ENCODE measurements around the gene RASSF7. TPM values are rescaled to one million over a fixed set of nuclear protein-coding genes. Genes with fewer than 3 reads are reported as not detected.
A peak's percentile ranks its signal among the peaks of the same experiment; 100 is the strongest.
"Not testable (repeated sequence)": the region's sequence is repeated elsewhere in the genome, so short reads cannot be mapped to it uniquely, and the experiment has no call there.

RASSF7 gene
- total RNA-seq, 2 donors from 2014 or later: 49.4 to 107 TPM

- no peak overlapping the region for H3K4me3 ChIP-seq
- no peaks in the 10 kb centered on the region for H3K9me3 ChIP-seq
- intact Hi-C loops (cut with DNase I): no loop called here
- no peak for DNase-seq (ENCODE audit: low spot score)
- TF ChIP-seq, protein P1, sequence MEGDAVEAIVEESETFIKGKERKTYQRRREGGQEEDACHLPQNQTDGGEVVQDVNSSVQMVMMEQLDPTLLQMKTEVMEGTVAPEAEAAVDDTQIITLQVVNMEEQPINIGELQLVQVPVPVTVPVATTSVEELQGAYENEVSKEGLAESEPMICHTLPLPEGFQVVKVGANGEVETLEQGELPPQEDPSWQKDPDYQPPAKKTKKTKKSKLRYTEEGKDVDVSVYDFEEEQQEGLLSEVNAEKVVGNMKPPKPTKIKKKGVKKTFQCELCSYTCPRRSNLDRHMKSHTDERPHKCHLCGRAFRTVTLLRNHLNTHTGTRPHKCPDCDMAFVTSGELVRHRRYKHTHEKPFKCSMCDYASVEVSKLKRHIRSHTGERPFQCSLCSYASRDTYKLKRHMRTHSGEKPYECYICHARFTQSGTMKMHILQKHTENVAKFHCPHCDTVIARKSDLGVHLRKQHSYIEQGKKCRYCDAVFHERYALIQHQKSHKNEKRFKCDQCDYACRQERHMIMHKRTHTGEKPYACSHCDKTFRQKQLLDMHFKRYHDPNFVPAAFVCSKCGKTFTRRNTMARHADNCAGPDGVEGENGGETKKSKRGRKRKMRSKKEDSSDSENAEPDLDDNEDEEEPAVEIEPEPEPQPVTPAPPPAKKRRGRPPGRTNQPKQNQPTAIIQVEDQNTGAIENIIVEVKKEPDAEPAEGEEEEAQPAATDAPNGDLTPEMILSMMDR (IDR thresholded peaks at IDR 0.05): no peak
- no peak overlapping the region for H3K27ac ChIP-seq
- 62% methylated on average over 8 of the region's 8 CpGs for WGBS
- H3K27me3 ChIP-seq (replicated peaks; ENCODE audit: insufficient read depth): no peaks in the 10 kb centered on the region
- no peaks in the 10 kb centered on the region for H3K36me3 ChIP-seq
- H3K4me1 ChIP-seq (replicated peaks): peaks cover 9% of the 10 kb centered on the region
Measured at GRCh38 chr11:571802-572185, 11.0 kb downstream of the RASSF7 start.

DNA sequence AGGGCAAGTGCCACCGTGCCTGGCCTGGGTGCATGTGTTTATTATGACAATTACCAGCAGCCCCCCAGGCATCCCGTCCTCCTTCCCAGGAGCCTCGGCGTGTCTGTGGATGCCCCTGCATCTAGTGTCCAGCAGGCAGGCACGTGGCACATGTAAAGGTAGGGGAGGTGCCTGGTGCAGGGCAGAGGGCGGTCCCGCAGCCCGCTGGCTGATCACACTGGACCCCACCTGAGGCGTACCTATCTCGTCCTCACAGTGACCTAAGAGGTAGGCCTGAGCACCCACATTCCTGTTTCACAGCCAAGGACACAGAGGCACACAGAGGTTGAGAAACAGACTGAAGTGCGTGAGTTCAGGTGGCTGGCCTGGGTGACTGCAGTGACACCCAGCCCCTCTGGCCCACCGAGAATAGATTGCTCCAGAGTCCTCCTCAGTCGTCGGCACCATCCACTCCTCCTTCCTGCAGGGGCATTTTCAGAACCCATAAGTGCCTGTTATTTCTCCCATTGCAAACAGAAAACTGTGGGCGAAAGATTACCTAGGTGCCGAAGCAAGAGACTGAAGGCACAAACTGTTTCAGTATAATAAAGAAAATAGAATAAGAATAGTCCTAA, 12.5 kb downstream of the RASSF7 start:
- no peak for DNase-seq (ENCODE audit: low spot score)
- H3K4me3 ChIP-seq: no peak overlapping the region
- H3K36me3 ChIP-seq: no peaks in the 10 kb centered on the region
- no peak overlapping the region for H3K27ac ChIP-seq
- H3K4me1 ChIP-seq (replicated peaks): peaks cover 21% of the 10 kb centered on the region
- H3K27me3 ChIP-seq (replicated peaks; ENCODE audit: insufficient read depth): no peaks in the 10 kb centered on the region
- intact Hi-C loops (cut with DNase I): no loop called here
- TF ChIP-seq POLR2AphosphoS5 (IDR thresholded peaks at IDR 0.05) (no peak), POLR2A (IDR thresholded peaks at IDR 0.05) (no peak)
- TF ChIP-seq, protein P1 (IDR thresholded peaks at IDR 0.05): no peak
- H3K9me3 ChIP-seq: no peaks in the 10 kb centered on the region
- 90% methylated on average over 16 of the region's 16 CpGs for WGBS

DNA sequence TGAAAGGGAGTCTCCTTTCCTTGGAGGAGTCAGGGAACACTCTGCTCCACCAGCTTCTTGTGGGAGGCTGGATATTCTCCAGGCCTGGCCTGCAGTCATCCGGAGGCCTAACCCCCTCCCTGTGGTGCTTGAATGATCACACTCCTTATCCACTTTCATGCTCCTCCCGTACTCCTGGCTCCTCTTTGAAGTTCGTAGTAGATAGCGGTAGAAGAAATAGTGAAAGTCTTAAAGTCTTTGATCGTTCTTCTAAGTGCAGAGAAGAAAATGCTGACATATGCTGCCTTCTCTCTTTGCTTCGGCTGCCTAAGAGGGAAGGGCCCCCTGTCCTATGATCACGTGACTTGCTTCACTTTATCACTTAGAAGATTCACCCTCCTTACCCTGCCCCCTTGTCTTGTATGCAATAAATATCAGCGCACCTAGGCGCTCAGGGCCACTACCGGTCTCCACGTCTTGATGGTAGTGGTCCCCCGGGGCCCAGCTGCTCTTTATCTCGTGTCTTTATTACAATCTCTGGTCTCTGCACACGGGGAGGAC, 13.3 kb downstream of the RASSF7 start:
- H3K27ac ChIP-seq; H3K27me3 ChIP-seq (replicated peaks; ENCODE audit: insufficient read depth); H3K36me3 ChIP-seq; intact Hi-C loops (cut with DNase I); H3K9me3 ChIP-seq; H3K4me3 ChIP-seq; DNase-seq (ENCODE audit: low spot score): not testable (repeated sequence)
- H3K4me1 ChIP-seq (replicated peaks): peaks cover 19% of the 10 kb centered on the region
- WGBS: 51% methylated on average over 13 of the region's 14 CpGs

- DNase-seq (ENCODE audit: low spot score): no peak
- Histone ChIP-seq H3K4me3 (peak overlapping the region; percentile 56 to 67), H3K27me3 (replicated peaks; ENCODE audit: insufficient read depth) (no peaks in the 10 kb centered on the region), H3K4me1 (replicated peaks) (peaks cover 18% of the 10 kb centered on the region), H3K36me3 (no peaks in the 10 kb centered on the region), H3K9me3 (no peaks in the 10 kb centered on the region), H3K27ac (peak overlapping the region; percentile 75 to 80)
- intact Hi-C loops (cut with DNase I): no loop called here
- TF ChIP-seq POLR2AphosphoS5 (IDR thresholded peaks at IDR 0.05) (no peak), POLR2A (IDR thresholded peaks at IDR 0.05) (no peak)
- TF ChIP-seq, protein P1 (IDR thresholded peaks at IDR 0.05): no peak
- WGBS: 28% methylated on average over 25 of the region's 25 CpGs
Measured at GRCh38 chr11:574632-575312, 14.0 kb downstream of the RASSF7 start.

DNA sequence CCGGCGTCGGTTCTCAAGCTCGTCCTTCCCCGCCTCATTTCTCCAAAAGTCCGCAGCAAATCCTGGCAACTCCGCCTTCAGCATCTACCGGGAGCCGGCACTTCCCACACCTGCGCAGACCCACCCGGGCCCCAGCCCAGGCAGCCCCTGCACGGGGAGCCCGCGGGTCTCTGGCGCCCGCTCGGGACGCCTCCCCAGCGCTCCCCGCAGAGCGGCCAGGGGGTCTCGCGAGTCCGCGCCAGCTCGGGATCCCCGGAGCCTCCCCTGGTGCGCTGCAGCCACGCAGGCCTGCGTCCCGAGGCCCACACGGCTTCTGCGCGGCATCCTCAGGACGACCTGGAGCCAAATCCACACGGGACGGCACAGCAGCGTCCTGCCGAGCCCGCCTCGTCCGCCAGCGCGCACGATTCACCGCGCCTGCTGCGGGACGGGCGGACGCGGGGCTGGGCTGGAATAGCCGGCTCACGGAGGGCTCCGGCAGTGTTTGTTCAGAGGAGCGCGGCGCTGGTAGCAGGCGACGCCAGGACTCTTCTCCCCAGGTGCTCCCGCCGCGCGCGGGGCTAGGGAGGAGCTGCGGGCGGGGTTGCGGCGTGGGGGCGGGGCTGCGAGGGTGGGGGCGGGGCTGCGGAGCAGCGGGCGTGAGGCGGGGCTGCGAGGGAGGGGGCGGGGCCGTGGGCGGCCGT, 14.7 kb downstream of the RASSF7 start:
- under 1% methylated on average over 39 of the region's 81 CpGs for WGBS
- H3K27ac ChIP-seq: peak overlapping the region; percentile 75 to 80
- peaks cover 18% of the 10 kb centered on the region for H3K4me1 ChIP-seq (replicated peaks)
- intact Hi-C loops (cut with DNase I): no loop called here
- H3K4me3 ChIP-seq: peak overlapping the region; percentile 56 to 67
- no peak for DNase-seq (ENCODE audit: low spot score)
- H3K27me3 ChIP-seq (replicated peaks; ENCODE audit: insufficient read depth): no peaks in the 10 kb centered on the region
- H3K36me3 ChIP-seq: no peaks in the 10 kb centered on the region
- H3K9me3 ChIP-seq: no peaks in the 10 kb centered on the region
- TF ChIP-seq POLR2A (IDR thresholded peaks at IDR 0.05): peak; percentile 87
- no peak for TF ChIP-seq POLR2AphosphoS5 (IDR thresholded peaks at IDR 0.05)
